KMS-11 (cell line): Measurements from ENCODE around the gene EIPR1.

Source experiments
- H2AFZ ChIP-seq: fragments of 200-600 bp; sonication (generic); 2 replicates; pipeline ENCODE4 v1.6.1; 2016; ENCODE audit warnings: antibody characterized with exemption, mixed run types, low read depth
- H3K27ac ChIP-seq: fragments of 200-600 bp; sonication (generic); 2 replicates; pipeline ENCODE4 v1.6.1; 2016; ENCODE audit warnings: mild to moderate bottlenecking, mixed run types
- H3K27me3 ChIP-seq: fragments of 200-600 bp; sonication (generic); 2 replicates; pipeline ENCODE4 v1.6.1; 2017; ENCODE audit warnings: mild to moderate bottlenecking, low read depth, mixed run types, moderate library complexity; ENCODE audit not compliant: insufficient read depth
- H3K36me3 ChIP-seq: fragments of 200-600 bp; sonication (generic); 2 replicates; pipeline ENCODE4 v1.6.1; 2017; ENCODE audit warnings: mild to moderate bottlenecking, mixed run types; ENCODE audit not compliant: insufficient read depth
- H3K4me1 ChIP-seq: fragments of 200-600 bp; sonication (generic); 2 replicates; pipeline ENCODE4 v1.6.1; 2016; ENCODE audit warnings: mild to moderate bottlenecking, low read depth, mixed run types; ENCODE audit not compliant: poor library complexity, severe bottlenecking
- H3K4me2 ChIP-seq: fragments of 200-600 bp; sonication (generic); 2 replicates; pipeline ENCODE4 v1.7.0; 2016; ENCODE audit warnings: mild to moderate bottlenecking, mixed run types
- H3K4me3 ChIP-seq: fragments of 200-600 bp; sonication (generic); IDR thresholded peaks from 2 replicates; pipeline ENCODE4 v1.6.1; 2017; ENCODE audit warnings: low read depth, low read length, mixed read lengths; ENCODE audit not compliant: insufficient read depth
- H3K79me2 ChIP-seq: fragments of 200-600 bp; sonication (generic); 2 replicates; pipeline ENCODE4 v1.6.1; 2016; ENCODE audit warnings: low read depth, mixed run types; ENCODE audit not compliant: insufficient read depth
- H3K9ac ChIP-seq: fragments of 200-600 bp; sonication (generic); 2 replicates; pipeline ENCODE4 v1.6.1; 2016; ENCODE audit warnings: mild to moderate bottlenecking, mixed run types
- H4K20me1 ChIP-seq: fragments of 200-600 bp; sonication (generic); 2 replicates; pipeline ENCODE4 v1.6.1; 2016; ENCODE audit warnings: mild to moderate bottlenecking, mixed run types; ENCODE audit not compliant: insufficient read depth
- TF ChIP-seq, protein P1 (sequence below): fragments of 200-600 bp; sonication (generic); conservative IDR thresholded peaks from 2 replicates; pipeline ENCODE4 v1.6.1; 2017; ENCODE audit warnings: low read depth, mild to moderate bottlenecking, antibody characterized with exemption, low read length, moderate library complexity, mixed read lengths

EIPR1 gene

DNA sequence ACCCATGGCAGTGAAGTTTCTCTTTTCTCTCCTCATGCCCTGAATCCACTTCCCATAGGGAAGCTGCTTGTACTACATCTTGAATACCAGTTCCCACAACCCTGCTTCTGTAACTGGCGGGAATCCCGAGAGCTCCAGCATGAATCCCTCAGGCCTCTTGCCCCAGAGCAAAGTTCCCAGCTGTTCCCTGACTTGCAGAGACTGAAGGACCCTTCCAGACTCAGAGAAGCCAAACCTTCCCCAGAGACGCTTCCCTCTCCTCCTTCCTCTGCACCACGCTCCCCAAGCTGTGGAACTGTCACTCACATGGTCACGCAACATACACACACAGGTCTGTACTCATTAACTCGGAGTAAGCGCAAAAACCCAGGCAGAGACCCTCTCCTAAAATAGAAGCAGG lies 28.3 kb upstream of the EIPR1 start:
- Histone ChIP-seq H3K4me2 (no peak overlapping the region), H2AFZ (no peak overlapping the region), H4K20me1 (no peaks in the 10 kb centered on the region), H3K4me3 (no peak overlapping the region), H3K27me3 (no peaks in the 10 kb centered on the region), H3K27ac (no peak overlapping the region), H3K4me1 (no peaks in the 10 kb centered on the region), H3K9ac (no peak overlapping the region), H3K79me2 (no peaks in the 10 kb centered on the region), H3K36me3 (no peaks in the 10 kb centered on the region)
- TF ChIP-seq, protein P1, sequence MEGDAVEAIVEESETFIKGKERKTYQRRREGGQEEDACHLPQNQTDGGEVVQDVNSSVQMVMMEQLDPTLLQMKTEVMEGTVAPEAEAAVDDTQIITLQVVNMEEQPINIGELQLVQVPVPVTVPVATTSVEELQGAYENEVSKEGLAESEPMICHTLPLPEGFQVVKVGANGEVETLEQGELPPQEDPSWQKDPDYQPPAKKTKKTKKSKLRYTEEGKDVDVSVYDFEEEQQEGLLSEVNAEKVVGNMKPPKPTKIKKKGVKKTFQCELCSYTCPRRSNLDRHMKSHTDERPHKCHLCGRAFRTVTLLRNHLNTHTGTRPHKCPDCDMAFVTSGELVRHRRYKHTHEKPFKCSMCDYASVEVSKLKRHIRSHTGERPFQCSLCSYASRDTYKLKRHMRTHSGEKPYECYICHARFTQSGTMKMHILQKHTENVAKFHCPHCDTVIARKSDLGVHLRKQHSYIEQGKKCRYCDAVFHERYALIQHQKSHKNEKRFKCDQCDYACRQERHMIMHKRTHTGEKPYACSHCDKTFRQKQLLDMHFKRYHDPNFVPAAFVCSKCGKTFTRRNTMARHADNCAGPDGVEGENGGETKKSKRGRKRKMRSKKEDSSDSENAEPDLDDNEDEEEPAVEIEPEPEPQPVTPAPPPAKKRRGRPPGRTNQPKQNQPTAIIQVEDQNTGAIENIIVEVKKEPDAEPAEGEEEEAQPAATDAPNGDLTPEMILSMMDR = no peak

DNA sequence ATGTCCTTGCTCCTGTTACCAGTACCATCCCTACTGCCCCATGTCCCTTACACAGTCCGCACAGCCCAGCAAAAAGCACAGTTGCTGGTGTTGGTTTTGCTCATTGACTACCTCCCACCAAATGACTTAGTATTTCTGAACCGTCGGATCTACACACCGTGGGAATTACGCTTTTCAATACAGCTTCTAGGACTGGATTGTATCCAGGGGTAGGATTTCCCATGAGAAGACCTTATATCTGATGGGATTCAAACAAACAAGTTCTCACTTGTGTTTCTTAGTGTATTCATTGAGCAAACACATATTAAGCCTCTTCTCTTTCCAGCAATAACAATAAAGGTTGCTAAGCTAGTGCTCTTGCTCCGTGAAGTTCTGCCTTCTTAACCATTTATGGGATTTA lies 27.7 kb upstream of the EIPR1 start:
- H3K4me3 ChIP-seq = no peak overlapping the region
- H3K79me2 ChIP-seq = no peaks in the 10 kb centered on the region
- H2AFZ ChIP-seq = no peak overlapping the region
- TF ChIP-seq, protein P1 = no peak
- no peak overlapping the region for H3K4me2 ChIP-seq
- H3K4me1 ChIP-seq = no peaks in the 10 kb centered on the region
- H3K27ac ChIP-seq = no peak overlapping the region
- H4K20me1 ChIP-seq = no peaks in the 10 kb centered on the region
- H3K36me3 ChIP-seq = no peaks in the 10 kb centered on the region
- H3K9ac ChIP-seq = no peak overlapping the region
- H3K27me3 ChIP-seq = no peaks in the 10 kb centered on the region

DNA sequence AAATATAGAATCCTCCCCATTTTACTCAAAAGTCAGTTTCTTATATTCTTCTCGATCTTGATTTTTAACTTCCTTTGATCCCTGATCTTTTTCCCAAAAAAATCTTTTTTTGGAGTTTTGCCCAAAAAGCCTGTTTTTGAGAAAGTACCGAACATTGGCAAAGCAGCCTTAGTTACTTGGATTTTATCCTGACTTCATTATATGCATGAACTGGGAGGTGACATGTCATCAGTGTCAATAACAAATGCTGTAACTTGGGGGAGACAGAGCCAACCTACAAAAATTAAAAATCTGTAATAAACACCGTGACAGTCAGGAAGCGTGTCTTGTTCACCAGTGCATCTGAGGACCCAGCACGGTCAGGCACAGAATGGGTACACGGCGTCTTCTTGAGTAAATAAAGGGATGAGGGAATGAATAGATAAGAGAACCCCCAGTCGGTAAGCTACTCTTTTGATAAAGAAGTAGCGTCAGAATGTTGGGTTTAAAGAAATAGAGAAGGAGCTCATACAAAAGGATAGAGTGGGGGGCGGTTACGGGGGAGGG lies 26.8 kb upstream of the EIPR1 start:
- Histone ChIP-seq H3K36me3 (no peaks in the 10 kb centered on the region), H3K27ac (no peak overlapping the region), H4K20me1 (no peaks in the 10 kb centered on the region), H2AFZ (no peak overlapping the region), H3K79me2 (no peaks in the 10 kb centered on the region), H3K9ac (no peak overlapping the region), H3K4me2 (no peak overlapping the region), H3K4me3 (no peak overlapping the region), H3K4me1 (no peaks in the 10 kb centered on the region), H3K27me3 (no peaks in the 10 kb centered on the region)
- TF ChIP-seq, protein P1 = no peak

DNA sequence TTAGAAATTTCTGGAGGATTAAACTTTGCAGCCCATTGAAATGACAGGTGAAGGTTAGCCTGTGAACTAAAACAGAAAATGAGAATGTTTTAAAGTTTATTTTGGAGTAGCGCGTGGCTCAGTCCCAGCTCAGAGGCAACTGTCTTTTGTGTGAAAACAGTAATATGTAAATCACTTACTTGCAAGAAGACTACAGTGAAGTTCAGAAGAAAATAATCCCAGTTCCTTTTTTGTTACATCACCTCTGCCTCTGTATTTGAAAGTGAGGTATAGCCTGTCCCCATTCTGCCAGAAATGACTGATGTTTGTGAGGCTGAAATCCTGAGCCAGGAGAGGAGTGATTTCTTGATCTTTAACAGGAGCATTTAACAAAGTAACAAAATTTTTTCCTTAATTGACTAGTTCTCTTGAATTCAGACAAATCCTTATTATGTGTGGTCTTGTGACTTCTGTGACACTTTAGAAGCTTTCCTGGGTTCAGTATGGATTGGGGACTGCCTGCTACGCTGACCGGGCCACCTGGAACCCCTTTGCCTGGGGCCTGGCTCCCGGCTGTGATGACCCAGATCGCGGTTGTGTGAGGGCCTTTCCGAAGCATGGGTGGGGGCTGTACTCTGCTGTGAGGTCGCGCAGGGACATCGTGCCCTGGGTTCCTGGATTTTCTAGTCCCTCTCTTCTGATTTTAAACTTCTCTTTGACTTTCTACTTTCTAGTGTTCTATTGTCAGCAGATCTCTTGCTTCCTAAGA lies 26.1 kb upstream of the EIPR1 start:
- H4K20me1 ChIP-seq = no peaks in the 10 kb centered on the region
- no peak overlapping the region for H2AFZ ChIP-seq
- H3K4me3 ChIP-seq = no peak overlapping the region
- no peaks in the 10 kb centered on the region for H3K36me3 ChIP-seq
- no peaks in the 10 kb centered on the region for H3K79me2 ChIP-seq
- H3K4me2 ChIP-seq = no peak overlapping the region
- H3K4me1 ChIP-seq = no peaks in the 10 kb centered on the region
- TF ChIP-seq, protein P1 = no peak
- H3K27ac ChIP-seq = no peak overlapping the region
- no peak overlapping the region for H3K9ac ChIP-seq
- no peaks in the 10 kb centered on the region for H3K27me3 ChIP-seq
